GM21367 (cell line): ENCODE measurements around the gene SGCD.

Source experiments
- ATAC-seq: cut with Tn5 transposase; IDR thresholded peaks from one replicate; pipeline ENCODE4 v1.9.1; 2021; ENCODE audit not compliant: unreplicated experiment

SGCD gene

DNA sequence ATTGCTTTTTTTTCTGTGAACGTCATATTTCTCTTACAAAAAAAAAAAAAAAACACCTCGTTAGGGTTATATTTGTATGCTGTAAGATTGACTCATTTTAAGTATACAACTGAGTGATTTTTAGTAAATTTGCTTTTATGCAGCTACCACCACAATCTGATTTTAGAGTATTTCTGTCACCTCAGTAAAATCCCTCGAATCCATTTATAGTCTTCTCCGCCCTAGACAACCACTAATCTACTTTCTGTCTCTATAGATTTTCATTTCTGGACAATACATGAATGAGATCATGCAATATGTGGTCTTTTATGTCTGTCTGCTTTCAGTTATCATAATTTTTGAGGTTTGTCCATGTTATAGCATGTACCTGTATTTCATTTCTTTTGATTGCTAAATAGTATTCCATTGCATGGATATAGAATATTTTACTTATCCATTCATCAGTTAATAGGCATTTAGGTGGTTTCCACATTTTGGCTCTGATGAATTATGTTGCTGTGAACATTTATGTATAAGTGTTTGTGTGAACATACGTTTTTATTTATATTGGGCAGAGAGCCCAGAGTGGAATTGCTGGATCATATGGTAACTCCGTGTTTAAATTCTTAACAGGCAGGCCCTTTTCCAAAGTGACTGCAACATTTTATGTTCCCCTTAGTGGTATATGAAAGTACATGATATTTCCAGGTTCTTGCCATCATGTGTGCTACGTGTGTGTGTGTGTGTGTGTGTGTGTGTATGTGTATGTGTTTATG lies 171.4 kb downstream of the SGCD start:
- no peak for ATAC-seq

GRCh38 chr5:156500755-156501154 lies 173.8 kb downstream of the SGCD start:
- ATAC-seq: no peak

GRCh38 chr5:156505101-156505500 lies 178.1 kb downstream of the SGCD start:
- ATAC-seq: no peak

DNA sequence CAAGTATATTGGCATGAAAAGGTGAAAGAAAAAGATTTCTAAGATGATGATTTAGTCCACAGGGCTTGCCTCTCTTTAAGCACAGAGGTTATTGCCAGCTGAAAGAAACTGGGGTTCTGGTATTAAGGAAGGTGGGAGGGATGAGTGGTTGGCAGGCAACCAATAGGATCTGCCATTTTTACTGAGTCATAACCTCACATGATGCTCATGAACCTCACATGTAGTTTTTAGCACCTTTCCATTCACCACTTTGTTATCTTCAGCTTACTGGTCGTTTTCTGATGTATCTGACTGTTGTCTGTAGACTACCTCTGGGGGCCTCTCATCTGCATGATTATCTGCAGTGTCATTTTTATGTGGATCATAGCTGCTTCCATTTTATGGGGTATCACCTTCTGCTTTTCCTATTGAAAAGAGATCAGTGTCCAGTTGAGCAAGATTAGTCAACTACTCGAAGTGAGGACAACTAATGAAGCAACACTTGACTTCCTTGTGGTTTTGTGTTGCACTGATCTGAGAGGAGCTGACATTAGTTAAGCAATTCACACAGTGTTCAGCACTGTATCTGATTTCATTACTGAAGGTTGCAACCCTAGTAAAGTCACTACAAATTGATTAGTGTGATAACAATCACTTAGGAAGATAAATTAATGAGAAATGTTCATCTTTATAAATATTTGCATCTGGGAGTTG lies 186.3 kb downstream of the SGCD start:
- ATAC-seq: no peak

GRCh38 chr5:156515121-156515520 lies 188.2 kb downstream of the SGCD start:
- no peak for ATAC-seq

GRCh38 chr5:156515803-156516360 lies 188.9 kb downstream of the SGCD start:
- no peak for ATAC-seq

DNA sequence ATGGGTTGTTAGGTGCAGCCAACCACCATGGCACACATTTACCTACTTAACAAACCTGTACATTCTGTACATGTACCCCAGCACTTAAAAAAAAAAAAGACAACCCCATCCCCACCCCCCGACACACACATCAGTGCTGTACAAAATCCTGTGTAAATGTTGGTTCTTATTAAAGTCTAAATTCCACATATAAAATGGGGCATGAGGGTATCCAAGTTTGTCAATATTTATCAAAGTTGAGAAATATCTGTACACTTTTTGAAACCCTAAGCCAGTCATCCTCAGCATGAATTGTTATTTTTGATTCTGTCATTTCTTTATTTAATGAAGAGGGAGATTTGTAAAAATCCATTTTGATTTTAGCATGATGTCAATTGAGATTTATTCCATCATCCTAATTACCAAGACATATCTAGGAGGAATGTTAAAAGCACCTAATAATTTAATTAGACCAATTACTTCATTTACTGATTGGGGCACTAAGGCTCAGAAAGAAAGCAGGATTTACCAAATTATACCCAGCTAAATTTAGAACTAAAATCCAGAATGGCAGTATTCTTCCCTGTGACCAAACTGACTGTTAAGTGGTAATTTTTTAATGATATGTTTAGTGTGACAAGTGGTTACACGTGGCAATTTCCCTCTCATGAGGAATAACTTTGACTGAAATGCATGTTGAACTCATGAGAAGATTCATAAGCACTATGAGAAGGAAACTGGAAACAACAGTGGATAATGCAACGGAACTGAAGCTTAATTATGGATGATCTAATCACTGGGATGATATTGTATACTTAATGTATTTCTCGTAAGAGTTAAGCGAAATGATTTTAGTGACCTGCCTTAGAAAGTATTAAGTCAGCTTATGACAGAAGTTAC lies 195.9 kb downstream of the SGCD start:
- no peak for ATAC-seq

- ATAC-seq: no peak
These were observed 196.6 kb downstream of the SGCD start for GRCh38 chr5:156523607-156524006.

DNA sequence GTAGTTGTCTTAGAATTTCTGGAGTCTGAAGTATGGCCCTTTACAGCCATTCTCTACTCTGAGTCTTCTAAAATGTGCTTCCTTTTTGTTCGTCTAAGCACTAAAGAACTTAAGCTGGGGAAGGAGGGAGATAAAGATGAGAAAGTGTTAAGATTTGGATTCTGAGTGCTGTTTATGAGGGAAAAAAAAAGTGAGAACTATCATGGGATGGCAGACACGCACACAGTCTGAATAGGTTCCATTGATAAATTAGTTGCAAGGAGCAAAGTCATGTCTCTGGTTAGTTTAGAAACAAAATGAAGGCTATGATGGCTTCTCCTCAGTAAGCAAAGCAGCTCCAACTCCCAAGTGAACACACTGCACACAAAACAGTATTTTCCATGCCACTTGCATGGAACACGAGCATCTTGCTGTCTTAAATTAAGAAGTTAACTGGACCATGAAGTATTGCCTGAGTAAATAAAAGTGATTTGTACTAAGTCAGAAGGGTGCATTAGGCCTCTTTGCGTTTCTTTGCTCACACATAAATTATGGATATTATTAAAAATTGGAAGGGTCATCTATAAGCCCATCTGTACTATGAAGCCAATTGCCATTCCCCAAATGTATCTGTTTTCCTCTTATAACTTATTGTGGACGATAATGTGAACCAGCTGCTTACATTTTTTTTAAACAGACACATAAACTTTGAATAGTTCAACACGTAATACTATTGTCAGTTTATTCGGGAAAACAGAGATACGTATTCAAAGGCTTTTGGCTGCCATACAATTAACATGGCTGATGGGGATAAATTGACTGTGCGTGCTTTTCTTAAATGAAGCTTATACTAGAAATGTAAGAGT lies 199.3 kb downstream of the SGCD start:
- no peak for ATAC-seq

DNA sequence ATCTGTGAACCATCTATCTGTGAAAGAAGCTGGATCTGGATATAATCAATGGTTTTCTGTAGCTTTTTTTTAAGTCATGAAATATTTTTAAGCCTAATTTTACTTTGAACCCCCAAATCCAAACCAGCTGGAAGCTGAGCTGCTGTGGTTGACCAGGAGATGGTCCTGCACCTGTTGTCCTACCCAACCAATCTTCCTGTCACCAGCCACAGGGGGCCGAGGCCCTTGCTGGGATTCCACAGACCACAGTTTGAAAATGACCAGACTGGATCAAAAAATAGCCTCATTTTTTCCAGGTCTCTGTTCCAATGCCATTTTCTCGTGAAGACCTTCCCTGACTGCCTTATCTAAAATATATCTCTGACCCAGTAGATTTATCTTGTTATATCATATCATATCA lies 200.6 kb downstream of the SGCD start:
- no peak for ATAC-seq

- no peak for ATAC-seq
These were observed 201.7 kb downstream of the SGCD start for GRCh38 chr5:156528673-156529072.

GRCh38 chr5:156529892-156530291 lies 202.9 kb downstream of the SGCD start:
- no peak for ATAC-seq

DNA sequence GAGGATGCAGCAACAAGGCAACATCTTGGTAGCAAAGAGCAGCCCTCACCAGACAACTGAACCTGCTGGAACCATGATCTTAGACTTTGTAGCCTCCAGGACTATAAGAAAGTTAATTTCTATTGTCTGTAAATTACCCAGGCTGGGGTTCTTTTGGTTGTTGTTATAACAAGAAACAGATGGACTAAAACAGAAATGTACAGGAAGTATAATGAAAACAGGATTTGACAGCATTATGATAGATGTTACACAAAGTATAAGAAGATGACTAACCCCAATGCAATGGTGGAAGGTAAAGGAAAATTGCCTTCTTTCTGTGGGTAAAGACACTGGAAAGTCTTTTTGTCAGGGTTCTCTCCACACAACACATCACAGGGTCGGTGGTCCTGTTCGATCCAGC lies 204.2 kb downstream of the SGCD start:
- ATAC-seq: no peak

DNA sequence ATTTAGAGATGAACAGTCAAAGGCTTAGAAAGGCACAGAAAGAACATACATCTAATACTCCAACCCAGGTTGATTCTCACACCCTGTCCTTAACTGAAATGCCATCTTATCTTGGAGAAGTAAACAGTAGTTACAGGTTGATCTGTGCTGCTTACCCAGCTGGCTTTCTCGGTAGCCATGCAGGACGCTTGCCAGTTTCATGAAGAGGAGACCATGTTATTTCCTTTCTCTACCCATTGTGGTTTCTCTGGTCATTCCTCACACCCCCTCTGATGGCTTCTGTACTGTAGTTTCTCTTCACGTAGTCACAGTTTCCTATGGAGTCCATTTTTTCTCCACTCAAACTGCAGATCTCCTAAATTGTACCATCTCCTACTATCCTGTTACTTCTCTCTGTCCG lies 206.0 kb downstream of the SGCD start:
- ATAC-seq: no peak

DNA sequence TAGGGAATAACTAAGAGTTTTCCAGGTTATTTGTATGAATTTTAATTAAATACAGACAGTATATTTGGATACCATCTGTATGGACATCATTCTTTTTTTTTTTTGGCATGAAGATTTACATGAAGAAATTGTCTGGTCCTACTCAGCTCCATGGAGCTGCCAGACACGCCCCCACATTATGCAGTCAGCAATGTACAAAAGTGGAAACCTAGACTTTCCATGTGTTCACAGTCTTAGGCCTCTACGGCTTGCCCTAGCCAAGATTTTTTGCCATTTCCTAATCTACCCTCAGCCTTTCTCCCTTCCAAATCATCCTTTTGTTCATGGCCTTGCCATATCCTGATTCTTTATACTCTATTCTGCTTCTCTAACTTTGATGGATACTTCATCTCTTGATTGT lies 207.1 kb downstream of the SGCD start:
- ATAC-seq: no peak

DNA sequence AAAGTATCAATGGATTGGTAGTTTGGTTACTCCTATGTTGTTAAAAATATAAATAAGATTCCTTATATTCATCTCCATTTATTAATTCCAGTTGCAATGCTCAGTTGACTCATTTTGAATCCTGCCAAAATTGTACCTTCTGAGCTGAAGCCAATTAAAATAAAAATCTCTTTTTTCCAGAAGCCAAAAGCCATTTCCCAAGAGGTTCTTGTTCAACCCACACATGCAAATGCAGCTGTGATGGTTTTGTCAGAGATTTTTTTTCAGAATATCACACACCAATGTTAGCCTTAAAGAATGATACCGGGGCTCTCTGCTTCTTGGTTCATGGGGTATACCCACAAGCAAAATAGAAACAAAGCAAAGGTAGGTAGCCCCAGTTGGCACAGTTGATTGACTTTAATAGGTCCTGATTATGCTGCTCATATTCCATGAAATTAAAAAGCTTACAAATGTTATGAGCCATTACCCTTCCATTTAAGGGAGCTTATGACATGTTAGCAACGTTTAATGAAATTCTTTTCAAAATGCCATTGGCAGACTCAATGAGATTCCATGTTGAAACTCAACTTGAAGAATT lies 208.0 kb downstream of the SGCD start:
- no peak for ATAC-seq

DNA sequence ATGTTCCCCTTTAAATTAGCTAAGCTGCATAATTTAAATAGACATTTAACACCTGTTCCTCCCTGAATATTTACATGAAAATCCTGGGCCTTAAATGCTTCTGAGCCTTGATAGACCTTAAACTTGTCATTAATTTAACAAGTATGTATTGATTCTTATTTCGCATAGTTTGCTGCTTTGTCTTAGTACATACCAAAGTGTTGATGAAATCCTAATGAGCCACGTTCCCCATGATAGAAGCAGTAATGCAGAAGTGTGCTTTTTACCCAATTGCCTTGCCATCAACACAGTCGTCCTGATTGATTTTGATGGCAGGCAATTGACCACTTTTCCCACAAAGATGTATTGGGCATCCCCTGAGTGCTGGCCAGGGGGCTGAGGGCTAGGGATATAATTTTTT lies 213.5 kb downstream of the SGCD start:
- ATAC-seq: no peak

DNA sequence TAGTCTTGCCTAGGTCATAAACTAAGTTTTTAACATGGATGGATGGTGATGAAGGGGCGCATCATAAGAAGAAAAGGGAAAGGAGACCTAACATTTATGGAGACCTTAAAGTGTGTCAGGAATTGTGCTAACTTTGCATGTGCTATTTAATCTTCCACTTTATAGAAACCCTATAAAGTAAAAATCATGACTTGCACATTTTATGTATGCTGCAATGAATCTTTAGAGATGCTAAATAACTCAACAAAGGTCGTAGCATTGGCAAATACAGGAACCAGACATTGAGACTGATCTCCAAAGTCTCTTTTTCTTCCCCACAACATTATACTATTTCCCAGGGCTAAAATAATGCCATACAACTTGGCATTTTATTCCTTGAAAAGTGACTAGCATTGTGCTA lies 214.6 kb downstream of the SGCD start:
- no peak for ATAC-seq

GRCh38 chr5:156543348-156544145 lies 216.6 kb downstream of the SGCD start:
- no peak for ATAC-seq
